ENCODE results near the gene CCR3. TPM values are rescaled to one million over a fixed set of nuclear protein-coding genes. Genes with fewer than 3 reads are reported as not detected.

Gene CCR3
- total RNA-seq, 6 experiments from 2014 or later: not detected

DNA sequence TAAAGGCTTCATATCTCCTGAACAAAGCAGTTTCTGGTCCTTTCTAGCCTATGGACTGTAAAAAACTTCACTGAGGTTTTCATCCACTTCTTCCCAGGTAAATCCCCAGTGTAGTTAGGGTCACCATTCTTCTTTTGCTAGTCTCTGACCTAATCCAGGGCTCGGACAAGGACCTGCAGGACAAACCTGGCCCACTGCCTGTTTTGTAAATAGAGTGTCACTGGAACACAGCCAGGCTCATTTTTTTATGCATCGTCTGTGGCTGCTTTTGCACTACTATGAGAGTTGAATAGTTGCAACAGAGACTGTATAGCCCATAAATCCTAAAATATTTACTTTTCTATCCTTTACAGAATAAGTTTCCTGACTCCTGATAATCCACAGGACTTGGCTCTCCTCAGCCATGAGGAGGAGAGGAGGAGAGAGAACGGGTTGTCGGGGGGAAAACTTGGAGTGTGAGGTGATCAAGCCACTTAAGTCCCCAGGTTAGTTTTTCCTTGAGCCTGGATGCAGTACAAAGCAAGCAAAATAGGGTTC lies 29.0 kb downstream of the CCR3 start:
- TF ChIP-seq CTCF (IDR thresholded peaks at IDR 0.05): no peak
- H3K4me3 Mint-ChIP-seq: no peak overlapping the region
- no peak overlapping the region for H3K27ac Mint-ChIP-seq

GRCh38 chr3:46272028-46272451 lies 29.8 kb downstream of the CCR3 start:
- H3K27me3 Mint-ChIP-seq (ENCODE audit: insufficient read depth): peaks cover 38% of the 10 kb centered on the region
- no peak for TF ChIP-seq CTCF (IDR thresholded peaks at IDR 0.05)

More for the DNA sequence above, 29.0 kb downstream of the CCR3 start:
- Mint-ChIP-seq H3K9me3 (no peaks in the 10 kb centered on the region), H3K36me3 (ENCODE audit: low read depth) (no peaks in the 10 kb centered on the region), H3K4me1 (ENCODE audit: low read depth) (peaks cover 6% of the 10 kb centered on the region), H3K27me3 (ENCODE audit: insufficient read depth) (peaks cover 36% of the 10 kb centered on the region)
- no peak for DNase-seq

GRCh38 chr3:46276497-46277099 lies 34.3 kb downstream of the CCR3 start:
- Mint-ChIP-seq H3K4me3 (no peak overlapping the region), H3K27me3 (ENCODE audit: insufficient read depth) (peaks cover 30% of the 10 kb centered on the region), H3K36me3 (ENCODE audit: low read depth) (peaks cover 7% of the 10 kb centered on the region; the same call in 1 of the 2 replicates), H3K4me1 (ENCODE audit: low read depth) (no peaks in the 10 kb centered on the region), H3K27ac (no peak overlapping the region), H3K9me3 (peaks cover 13% of the 10 kb centered on the region)
- peak; percentile 30 for DNase-seq
- TF ChIP-seq CTCF (IDR thresholded peaks at IDR 0.05): peak; percentile 78

More at GRCh38 chr3:46272028-46272451, 29.8 kb downstream of the CCR3 start:
- no peak overlapping the region for H3K4me3 Mint-ChIP-seq
- no peak for DNase-seq
- H3K36me3 Mint-ChIP-seq (ENCODE audit: low read depth): no peaks in the 10 kb centered on the region
- no peaks in the 10 kb centered on the region for H3K9me3 Mint-ChIP-seq
- no peaks in the 10 kb centered on the region for H3K4me1 Mint-ChIP-seq (ENCODE audit: low read depth)
- no peak overlapping the region for H3K27ac Mint-ChIP-seq

DNA sequence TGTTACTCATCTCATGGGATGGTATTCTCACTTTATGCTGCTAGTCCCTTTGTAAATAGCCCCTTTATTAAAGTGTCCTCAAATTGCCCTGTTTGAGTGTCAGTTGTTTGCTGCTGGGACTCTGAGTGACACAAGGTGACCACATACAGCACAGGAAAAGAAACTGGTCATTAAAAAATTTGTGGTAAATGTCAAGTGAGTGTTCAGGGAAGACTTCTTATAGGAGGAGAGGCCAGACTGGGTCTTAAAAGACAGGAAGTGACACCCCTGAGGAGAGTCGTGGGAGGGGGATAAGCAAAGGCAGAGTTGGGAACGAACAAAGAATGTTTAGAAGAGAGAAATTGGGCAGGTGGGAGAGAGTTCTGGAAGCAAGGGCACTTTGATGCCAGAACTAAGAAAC lies 35.2 kb downstream of the CCR3 start:
- DNase-seq: no peak
- no peaks in the 10 kb centered on the region for H3K4me1 Mint-ChIP-seq (ENCODE audit: low read depth)
- TF ChIP-seq CTCF (IDR thresholded peaks at IDR 0.05): no peak
- peaks cover 7% of the 10 kb centered on the region; the same call in 1 of the 2 replicates for H3K36me3 Mint-ChIP-seq (ENCODE audit: low read depth)
- peaks cover 28% of the 10 kb centered on the region for H3K27me3 Mint-ChIP-seq (ENCODE audit: insufficient read depth)
- H3K27ac Mint-ChIP-seq: no peak overlapping the region
- H3K9me3 Mint-ChIP-seq: peaks cover 13% of the 10 kb centered on the region
- H3K4me3 Mint-ChIP-seq: no peak overlapping the region

- peaks cover 23% of the 10 kb centered on the region for H3K27me3 Mint-ChIP-seq (ENCODE audit: insufficient read depth)
- no peak for TF ChIP-seq CTCF (IDR thresholded peaks at IDR 0.05)
- DNase-seq: no peak
- H3K9me3 Mint-ChIP-seq: peaks cover 13% of the 10 kb centered on the region
- H3K27ac Mint-ChIP-seq: no peak overlapping the region
- H3K4me1 Mint-ChIP-seq (ENCODE audit: low read depth): no peaks in the 10 kb centered on the region
- H3K36me3 Mint-ChIP-seq (ENCODE audit: low read depth): peaks cover 7% of the 10 kb centered on the region; the same call in 1 of the 2 replicates
- no peak overlapping the region for H3K4me3 Mint-ChIP-seq
These were observed 36.8 kb downstream of the CCR3 start for GRCh38 chr3:46278816-46279672.
